GM21528 (cell line): Measurements from ENCODE around the gene SLC25A39.
"Not testable (repeated sequence)": the region's sequence is repeated elsewhere in the genome, so short reads cannot be mapped to it uniquely, and the experiment has no call there.

Experiments
- ATAC-seq: cut with Tn5 transposase; IDR thresholded peaks from one replicate; pipeline ENCODE4 v1.9.1; 2021; ENCODE audit warnings: mild to moderate bottlenecking, moderate library complexity; ENCODE audit not compliant: unreplicated experiment, low FRiP score

The SLC25A39 gene

DNA sequence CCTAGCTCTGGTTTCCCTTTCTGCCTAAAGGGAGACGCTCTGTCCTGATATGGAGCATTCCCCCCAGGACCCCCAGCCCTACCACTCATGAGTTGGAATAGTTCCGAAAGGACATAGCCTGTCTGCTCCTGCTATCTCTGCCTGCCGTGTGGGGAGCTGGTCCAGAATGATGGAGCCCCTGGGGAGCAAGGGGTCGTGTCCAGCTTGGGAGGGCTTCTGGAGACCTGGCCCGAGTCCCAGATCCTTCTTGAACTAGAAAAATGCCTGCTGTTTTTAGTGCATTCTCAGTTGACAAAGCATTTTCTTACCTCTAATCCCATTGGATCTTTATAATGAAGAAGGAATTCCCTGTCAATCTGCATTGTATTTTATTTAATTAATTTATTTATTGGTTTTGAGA lies 11.3 kb upstream of the SLC25A39 start:
- ATAC-seq = no peak

DNA sequence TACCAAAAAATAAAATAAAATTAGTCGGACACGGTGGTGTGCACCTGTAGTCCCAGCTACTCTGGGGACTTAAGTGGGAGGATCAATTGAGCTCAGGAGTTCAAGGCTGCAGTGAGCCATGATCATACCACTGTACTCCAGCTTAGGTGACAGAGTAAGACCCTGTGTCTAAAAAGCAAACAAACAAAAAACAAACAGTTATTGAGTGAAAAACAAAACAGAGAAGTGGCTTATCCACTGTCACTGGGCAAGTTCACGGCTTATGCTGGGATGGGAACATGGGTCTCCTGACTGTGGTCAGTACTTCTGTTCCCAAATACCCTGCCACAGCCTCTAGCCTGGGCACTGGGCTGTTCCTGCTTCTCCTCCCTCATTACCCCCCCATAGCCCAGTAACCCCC lies 10.9 kb upstream of the SLC25A39 start:
- ATAC-seq = no peak

DNA sequence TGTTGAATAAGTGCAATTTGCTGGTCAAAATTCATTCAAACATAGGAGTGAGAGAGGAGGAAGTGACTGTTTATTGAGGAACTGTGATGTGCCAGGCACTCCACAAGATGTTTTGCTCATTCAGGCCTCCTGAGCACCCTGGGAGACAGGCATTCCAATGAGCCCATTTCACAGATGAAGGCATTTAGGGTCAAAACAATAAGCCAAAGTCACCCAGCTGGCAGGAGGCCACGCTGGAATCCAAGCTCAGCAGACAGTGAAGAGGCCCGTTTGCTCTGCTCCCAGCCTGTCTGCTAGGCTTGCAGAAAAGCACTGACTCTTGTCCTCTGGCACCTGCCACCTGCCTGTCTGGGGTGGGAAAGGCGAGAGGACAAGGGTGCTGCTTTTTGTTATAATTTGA lies 10.1 kb upstream of the SLC25A39 start:
- ATAC-seq = no peak

DNA sequence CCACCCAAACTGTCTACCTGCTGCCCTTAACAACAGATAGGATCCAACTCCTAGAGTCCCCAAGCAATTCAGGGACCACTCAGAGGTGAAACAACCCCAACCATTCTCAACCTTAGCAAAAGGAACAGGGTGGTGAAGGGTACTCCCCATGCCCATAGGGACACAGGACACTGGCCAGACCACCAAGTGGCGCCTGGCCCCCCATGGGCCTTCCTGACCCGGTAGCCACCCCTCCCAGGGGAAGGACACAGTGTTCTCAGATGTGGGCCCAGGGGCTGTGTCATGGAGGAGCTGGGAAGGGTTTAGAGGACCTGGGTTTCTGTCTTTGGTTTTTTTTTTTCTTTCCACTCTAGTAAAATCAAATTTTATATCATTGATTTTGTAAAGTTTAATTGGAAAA lies 9.7 kb upstream of the SLC25A39 start:
- ATAC-seq = no peak

DNA sequence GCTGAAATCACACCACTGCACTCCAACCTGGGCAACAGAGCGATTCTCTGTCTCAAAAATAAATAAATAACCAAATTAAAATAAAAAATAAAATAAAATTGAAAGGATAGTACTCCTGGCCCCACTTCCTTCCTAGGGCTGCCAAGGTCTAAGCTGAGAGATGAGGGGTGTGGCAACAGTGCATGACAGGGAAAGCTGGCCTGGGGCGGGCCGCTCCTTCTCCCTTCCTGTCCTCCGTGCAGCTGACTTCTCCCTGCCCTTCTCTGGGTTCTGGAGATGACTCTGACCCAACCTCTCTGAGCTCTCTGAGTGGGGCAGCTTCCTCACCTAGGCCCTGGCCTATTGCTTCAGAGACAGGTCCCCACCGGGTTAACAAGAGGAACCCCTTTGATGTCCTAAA lies 8.7 kb upstream of the SLC25A39 start:
- no peak for ATAC-seq

DNA sequence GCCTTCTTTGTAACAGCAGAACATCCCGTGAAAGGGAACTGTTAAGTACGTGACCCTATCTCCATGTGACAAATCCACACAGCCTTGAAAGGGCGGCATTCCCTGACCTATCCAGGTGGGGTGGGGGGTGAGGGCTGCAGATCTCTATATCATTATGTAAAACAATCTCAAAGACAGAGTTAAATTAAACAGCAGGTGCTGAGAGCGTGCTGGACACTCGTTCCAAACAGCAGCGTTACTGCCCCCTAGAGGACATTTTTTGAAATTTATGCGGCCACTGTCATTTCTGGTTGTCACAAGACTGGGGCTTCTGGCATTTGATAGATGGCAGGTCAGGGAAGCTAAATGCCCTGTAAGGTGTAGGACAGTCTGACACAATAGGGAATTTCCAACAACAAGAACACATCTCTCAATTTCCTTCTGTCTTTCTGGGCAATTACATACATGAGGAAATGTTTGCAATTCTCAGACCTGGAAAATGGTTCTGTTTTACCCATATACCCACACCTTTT lies 6.7 kb upstream of the SLC25A39 start:
- no peak for ATAC-seq

DNA sequence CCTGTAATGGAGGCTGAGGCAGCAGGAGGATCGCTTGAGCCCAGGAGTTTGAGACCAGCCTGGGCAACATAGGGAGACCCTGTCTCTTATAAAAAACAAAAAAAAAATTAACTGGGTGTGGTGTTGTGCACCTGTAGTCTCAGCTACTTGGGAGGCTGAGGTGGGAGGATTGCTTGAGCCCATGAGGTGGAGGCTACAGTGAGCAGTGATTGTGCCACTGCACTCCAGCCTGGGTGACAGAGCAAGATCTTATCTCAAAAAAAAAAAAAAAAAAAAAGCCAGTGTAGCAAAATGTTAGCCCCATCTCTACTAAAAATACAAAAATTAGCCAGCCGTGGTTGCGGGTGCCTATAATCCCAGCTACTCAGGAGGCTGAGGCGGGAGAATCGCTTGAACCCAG lies 5.6 kb upstream of the SLC25A39 start:
- not testable (repeated sequence) for ATAC-seq

DNA sequence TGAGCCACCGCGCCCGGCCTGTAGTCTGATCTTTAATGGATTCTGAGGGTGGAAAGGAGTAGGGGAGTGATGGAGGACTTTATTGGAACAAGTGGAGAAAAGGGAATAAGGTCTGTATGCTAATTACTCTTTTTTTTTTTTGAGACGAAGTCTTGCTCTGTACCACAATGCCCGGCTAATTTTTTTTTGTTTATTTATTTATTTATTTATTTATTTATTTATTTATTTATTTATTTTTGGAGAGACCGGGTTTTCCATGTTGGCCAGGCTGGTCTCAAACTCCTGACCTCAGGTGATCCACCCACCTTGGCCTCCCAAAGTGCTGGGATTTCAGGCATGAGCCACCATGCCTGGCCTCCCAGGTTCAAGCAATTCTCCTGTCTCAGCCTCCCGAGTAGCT lies 4.9 kb upstream of the SLC25A39 start:
- not testable (repeated sequence) for ATAC-seq

DNA sequence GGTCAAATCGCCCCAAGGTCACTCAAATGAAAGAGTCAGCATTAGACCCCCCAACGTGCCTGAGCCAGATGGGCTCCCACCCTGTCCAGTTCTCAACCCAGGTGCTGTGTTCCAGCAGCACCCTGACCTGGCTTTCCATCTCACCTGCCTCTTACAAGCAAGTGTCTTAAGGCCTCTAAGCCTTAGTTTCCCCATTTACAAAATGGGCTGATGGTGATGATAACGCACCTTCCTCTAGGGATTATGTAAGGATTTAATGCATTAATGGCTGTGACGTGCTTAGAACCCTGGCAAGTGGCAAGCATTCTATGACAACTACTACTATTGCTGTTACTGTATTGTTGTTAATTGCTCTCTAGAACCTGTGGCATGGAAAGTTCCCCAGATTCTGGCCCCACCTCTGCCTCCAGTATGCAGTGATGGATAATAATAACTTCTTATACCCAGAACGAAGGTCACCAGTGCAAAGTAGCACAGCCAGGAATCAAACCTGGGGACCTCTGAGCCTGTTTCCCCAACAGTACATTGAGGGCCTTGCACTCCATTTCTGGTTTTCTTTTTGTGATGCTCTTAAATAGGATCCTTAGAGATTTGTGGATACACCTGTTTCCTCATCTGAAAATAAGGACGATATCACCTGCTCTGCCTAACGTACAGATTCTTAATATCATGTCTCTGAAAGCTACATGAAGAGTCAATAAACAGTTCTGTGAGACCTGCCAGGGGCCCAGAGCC lies 3.3 kb upstream of the SLC25A39 start:
- ATAC-seq = no peak

DNA sequence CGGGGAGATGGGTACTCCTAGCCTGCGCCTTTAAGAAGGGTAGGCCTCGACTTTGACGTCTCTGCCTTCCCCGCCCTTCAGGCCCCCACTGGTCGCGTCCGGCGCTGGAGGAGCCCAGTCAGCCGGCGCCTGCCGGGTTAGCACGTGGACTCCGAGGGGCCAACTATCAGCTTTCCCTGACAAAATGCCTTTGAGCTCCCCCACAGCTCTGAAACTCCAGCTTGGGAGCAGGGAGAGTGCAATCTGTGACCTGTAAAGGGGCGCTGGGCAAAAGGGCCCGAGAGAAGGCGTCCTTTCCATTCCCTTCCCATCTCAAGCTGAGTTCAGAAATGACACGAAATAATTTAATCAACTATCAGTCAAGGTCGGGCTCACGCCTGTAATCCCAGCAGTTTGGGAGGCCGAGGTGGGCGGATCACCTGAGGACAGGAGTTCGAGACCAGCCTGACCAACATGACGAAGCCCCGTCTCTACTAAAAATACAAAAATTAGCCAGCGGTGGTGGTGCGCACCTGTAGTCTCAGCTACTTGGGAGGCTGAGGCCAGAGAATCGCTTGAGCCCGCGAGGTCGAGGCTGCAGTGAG lies 2.3 kb upstream of the SLC25A39 start:
- no peak for ATAC-seq

DNA sequence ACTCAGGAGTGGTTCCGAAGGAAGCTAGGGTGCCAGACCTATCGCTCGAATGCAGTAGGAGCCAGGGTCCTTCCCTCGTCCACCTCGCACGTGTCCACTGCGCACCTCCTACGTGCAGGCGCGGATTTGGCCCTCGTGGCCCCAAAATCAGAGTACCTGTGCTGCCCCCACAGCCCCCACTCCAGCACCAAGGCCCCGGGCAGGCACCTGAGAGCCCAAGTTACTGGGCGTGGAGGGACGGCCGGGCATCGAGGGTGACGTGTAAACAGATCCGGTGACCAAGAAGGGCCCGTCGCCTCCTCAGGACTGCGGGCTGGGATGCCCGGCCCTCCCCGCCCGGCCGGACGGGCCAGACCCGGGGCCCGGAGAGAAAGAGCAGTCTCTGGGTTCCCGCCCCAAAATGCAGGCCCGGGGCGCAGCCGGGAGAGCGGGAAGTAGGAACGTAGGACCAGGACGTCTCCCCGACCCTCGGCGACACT lies 492 bp downstream of the SLC25A39 start:
- ATAC-seq = peak; percentile 2

DNA sequence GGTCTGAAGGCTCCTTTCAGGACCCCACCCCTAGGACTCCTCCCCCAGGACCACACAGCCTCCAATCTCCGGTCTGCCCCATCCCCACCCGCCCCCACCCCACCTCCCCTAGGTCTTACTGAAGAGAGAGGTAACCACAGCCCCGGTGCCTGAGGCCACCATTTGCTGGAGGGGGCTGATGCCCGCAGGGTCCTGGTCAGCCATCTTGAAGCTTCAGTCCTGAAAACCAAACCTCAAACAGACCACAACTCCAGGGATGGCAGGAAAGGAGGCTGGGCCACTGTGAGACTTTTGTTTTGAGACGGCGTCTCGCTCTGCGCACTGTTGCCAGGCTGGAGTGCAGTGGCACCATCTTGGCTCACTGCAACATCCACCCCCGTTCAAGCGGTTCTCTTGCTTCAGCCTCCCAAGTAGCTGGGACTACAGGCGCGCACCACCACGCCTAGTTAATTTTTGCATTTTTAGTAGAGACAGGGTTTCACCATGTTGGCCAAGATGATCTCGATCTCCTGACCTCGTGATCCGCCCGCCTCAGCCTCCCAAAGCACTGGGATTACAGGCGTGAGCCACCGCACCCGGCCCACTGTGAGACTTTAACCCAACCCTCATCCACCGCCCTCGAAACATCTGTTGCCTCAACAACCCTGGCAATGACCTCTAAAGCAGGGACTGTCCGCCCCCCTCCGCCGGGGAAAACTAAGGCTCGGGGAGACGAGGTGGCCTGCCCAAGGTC lies 1.1 kb downstream of the SLC25A39 start:
- ATAC-seq = no peak

DNA sequence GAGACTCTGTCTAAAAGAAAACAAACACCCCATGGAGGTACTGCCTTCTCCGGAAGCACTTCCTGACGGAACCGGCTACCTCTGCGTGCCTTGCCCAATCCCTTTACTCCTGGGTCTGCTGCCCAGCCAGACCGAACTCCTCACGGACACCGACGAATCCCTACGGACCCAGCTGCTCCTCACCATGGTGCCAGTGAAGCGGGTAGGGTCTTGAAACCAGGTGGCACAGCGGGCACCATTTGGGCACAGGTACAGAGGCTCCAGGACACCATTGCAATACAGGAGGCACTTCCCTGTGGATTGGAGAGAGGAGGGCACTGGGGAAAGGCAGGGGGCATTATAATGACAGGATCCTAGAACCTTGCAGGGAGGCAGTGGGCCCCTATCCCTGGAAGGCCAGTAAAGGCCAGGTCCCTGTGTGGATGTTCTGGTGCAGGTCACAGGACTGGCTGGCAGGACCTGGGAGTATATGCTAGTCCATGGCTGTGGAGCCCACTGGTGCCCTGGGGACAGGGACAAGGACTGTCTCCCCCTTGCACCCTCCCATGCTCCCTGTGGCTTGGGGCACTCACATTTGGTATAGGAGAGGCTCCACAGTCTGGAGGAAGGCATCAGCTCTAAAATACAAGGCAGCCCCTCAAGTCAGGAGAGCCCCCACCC lies 2.3 kb downstream of the SLC25A39 start:
- ATAC-seq = no peak

DNA sequence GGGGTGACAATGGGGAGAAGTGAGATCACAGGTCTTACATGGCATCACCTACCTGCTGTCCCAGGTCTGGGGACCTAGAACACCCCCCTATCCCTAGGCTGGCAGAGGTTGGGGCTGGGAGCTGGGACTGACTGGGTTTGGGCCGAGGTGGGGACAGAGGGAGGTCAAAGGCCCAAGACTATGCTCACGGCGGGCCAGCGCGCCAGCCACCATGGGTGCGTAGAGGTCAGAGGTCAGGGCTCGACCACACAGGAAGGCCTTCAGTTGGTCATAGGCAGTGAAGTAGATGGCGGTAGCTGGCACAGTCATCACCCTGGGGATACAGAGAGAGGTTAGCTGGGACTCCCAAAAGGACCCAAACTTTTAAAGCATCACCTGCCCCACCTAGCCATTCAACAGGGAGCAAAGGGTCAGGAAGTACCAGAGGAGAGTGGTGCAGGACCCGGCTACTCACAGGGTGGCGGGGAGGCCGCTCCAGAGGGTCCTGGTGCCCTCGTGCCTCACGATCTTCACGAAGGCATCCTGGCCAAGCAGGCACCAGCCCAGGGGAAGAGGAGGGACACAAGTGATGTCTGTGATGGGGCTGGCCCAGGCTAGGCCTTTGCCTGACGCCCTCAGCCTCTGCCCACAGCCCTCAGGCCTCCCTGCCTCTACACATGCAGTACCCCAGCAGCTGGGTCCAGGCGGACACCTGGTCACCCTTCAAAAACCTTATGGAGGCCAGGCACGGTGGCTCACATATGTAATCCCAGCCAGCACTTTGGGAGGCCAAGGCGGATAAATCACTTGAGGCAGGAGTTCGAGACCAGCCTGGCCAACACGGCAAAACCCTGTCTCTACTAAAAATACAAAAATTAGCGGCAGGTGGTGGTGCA lies 3.1 kb downstream of the SLC25A39 start:
- no peak for ATAC-seq

DNA sequence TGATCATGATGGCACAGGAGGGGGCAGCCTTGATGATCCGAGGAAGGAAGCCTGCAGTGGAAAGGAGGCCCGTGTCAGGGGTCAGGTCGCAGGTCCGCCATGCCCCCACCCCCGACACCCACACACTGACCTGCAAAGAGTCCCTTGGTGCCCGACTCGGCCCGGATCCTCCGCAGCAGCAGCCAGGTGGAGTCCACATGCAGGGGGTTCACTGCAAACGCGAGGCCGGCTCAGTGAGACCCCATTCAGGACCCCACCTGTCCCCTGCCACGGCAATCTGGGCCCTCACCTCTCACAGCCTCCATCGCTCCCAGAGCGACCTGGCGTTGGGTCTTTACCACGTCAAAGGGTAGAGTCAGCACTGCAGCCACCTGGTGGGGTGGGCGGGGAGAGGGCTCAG lies 4.6 kb downstream of the SLC25A39 start:
- no peak for ATAC-seq

DNA sequence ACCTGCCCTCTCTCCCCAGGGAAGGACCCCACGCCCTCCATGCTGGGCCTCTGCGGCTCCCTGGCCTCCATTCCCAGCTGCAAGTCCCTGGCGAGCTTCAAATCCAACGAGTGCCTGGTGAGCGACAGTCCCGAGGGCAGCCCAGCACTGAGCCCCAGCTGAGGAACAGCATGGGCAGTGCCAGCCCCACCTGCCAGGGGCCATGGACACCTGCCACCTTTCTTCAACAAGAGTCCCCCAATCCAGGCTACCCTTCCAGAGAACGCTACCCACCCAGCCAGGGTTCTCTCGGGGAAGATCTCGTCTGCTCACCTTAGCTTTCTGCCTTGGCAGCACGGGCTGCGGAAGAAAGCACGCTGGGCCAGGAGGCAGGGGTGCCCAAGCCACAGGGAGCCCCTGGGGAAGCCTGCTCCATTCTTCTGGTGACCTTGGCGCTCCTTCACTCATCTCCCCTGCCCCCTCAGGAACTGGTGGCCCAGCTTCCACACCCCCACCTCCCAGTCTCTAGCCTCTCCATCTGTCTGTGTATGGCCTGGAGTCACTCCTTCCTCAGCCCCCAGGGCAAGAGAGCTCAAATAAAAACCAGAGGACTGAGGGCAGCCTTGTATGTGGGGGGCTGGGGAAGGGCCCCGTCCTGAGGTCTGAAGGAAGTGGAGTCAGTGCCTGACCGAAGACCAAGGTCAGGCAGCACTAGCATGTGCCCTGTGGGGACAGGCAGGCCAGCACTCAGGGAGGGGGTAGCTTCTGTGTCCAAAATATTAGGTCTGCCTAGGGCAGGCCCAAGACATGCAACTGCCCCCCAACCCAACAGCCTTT lies 6.3 kb downstream of the SLC25A39 start:
- no peak for ATAC-seq

DNA sequence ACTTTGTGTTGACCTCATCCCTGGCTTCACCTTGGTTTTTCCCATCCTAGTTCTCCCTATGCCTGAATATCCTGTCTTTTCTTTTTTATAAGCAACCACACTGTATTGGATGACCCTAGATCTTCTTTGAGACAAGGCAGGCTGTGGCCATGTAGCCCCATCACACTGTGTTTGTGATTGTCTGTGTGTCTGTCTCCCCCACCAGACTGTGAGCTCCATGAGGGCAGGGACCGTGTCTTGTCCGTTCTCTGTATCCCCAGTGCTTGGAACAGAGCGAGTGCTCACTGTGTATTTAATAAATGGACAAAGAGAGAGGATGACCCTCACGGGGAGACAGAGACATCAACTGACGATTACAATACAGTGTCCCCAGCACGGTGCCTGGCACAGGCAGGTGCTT lies 7.1 kb downstream of the SLC25A39 start:
- no peak for ATAC-seq

DNA sequence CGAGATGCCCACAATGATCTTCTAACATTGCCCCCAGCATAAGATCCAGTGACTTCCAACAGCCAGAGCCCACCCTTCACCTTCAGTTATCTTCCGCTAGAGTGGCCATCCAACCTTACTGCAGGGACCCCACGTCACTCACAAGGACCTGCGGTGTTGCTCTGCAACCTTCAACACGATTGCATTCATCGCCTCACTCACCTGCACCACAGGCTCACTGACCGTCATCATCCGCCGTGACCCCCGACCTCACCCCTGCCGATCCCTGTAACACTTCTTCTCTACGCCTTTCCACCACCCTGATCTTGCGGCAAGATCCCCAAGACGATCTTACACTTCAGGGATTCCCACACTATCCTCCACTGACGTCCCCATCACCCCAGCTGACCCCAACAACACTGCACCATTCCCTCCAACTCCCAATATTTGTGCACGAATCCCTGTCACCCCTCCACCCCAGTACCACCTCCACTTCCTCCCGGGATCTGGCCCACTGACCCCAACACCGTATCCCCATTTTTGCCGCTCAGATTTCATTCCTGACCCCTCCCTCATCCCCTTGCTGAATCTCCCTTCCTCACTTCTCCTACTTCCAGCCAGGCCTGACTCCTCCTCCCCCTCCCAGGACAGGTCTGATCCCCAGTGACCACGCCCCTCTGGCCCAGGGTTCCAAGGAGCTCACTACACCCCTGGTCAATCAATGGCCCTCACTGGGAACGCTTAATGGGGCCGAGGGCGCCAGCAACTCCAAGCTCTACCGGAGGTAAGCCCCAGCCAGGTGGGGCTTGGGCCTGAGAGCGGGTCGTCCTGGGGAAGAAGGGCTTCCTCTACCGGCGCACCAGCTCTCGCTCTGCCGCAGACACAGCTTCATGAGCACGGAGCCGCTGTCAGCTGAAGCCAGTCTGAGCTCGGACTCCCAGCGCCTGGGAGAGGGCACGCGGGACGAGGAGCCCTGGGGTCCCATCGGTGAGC lies 8.6 kb downstream of the SLC25A39 start:
- ATAC-seq = no peak
